ENCODE results near the gene NR1H2.

DNA sequence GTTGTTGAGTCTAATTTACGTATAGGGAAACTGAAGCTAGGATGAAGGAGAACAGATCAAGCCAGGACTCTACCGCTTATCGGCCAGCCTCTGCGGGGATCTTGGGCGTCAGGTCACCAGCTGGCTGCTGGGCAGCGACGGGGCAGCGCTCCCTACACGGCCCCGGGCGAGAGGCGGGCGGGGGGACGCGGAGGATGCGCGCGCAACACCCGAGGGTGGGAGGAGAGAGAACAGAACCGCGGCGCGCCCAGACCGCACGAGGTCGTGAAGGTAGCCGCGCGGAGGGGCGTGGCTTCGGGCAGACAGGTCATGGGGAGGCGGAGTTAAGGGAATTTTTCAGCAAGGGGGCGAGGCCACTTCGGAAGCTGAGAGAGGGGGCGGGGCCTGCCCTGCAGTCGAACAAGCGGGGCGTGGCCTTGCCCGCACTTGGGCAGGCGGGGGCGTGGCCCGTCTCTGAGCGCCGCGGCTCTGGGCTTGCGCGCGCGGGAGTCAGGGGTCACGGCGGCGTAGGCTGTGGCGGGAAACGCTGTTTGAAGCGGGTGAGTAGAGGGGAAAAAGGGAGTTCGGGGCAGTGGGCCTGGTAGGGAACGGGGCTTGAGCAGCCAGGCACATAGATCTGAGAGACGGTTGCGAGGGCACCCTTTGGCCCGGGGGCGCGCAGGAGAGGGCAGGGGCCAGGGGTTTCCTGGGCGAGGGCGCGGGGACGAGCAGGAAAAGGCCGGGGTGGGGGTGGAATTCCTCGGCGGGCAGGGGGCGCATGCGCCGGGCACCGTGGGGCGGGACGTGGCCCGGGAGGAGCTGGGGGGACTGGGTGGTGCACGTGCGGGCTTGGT is 7.8 kb downstream of the NR1H2 start, which contains the start of gene POLD1:
- TF ChIP-seq EZH2 (IDR thresholded peaks at IDR 0.05; ENCODE audit: borderline replicate concordance, low read length), result no peak
- TF ChIP-seq, protein P1, sequence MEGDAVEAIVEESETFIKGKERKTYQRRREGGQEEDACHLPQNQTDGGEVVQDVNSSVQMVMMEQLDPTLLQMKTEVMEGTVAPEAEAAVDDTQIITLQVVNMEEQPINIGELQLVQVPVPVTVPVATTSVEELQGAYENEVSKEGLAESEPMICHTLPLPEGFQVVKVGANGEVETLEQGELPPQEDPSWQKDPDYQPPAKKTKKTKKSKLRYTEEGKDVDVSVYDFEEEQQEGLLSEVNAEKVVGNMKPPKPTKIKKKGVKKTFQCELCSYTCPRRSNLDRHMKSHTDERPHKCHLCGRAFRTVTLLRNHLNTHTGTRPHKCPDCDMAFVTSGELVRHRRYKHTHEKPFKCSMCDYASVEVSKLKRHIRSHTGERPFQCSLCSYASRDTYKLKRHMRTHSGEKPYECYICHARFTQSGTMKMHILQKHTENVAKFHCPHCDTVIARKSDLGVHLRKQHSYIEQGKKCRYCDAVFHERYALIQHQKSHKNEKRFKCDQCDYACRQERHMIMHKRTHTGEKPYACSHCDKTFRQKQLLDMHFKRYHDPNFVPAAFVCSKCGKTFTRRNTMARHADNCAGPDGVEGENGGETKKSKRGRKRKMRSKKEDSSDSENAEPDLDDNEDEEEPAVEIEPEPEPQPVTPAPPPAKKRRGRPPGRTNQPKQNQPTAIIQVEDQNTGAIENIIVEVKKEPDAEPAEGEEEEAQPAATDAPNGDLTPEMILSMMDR (conservative IDR thresholded peaks at IDR 0.05 in 1 of 2, IDR thresholded peaks at IDR 0.05 in 1 of 2; ENCODE audit: extremely low read depth in 1 of 2, insufficient read depth in 1 of 2, low read depth in 1 of 2, low read length in 2 of 2), result no peak
